ENCODE results near the gene SPEM2. TPM values are rescaled to one million over a fixed set of nuclear protein-coding genes. Genes with fewer than 3 reads are reported as not detected.

Gene SPEM2
- total RNA-seq, 6 donors from 2014 or later, result not detected

- no peak for TF ChIP-seq CTCF (IDR thresholded peaks at IDR 0.05)
- no peak for TF ChIP-seq POLR2AphosphoS5 (IDR thresholded peaks at IDR 0.05)
- TF ChIP-seq POLR2A (IDR thresholded peaks at IDR 0.05), result no peak
- no peak for TF ChIP-seq EP300 (IDR thresholded peaks at IDR 0.05)
- Histone ChIP-seq H3K36me3 (peaks cover 0 to 20% (median 5%) of the 10 kb centered on the region in 4 donors), H3K4me1 (peaks cover 23 to 33% (median 28%) of the 10 kb centered on the region in 4 donors), H3K27ac (no peak overlapping the region), H3K4me3 (no peak overlapping the region), H3K27me3 (peaks cover 0 to 2% (median 0%) of the 10 kb centered on the region in 4 donors), H3K9me3 (no peaks in the 10 kb centered on the region)
- ATAC-seq (ENCODE audit: low FRiP score in 2 of 2) (no peak), DNase-seq (peak in 1 of 2 donors; percentile 52)
- WGBS, 2 donors, result 88 to 95% methylated on average over 10 of the region's 10 CpGs
Measured at GRCh38 chr17:7382901-7383300, 42.5 kb upstream of the SPEM2 start.

DNA sequence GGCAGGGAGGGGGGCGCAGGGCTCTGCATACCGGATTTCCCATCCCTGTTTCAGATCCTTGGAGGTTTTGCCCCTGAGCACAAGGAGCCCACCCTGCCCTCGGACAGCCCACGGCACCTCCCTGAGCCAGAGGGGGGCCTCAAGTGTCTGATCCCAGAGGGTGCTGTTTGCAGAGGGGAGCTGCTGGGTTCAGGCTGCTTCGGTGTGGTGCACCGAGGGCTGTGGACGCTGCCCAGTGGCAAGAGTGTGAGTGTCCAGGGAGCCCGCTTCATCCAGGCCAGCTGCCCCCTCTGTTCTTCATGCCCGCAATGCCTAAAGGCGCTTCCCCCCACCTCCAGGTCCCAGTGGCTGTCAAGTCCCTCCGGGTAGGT lies 42.1 kb upstream of the SPEM2 start:
- peak in 1 of 2 donors; percentile 51 for DNase-seq
- peaks cover 23 to 33% (median 28%) of the 10 kb centered on the region in 4 donors for H3K4me1 ChIP-seq
- H3K27me3 ChIP-seq, result peaks cover 0 to 2% (median 0%) of the 10 kb centered on the region in 4 donors
- TF ChIP-seq CTCF (IDR thresholded peaks at IDR 0.05) (no peak), EP300 (IDR thresholded peaks at IDR 0.05) (no peak), POLR2AphosphoS5 (IDR thresholded peaks at IDR 0.05) (no peak), POLR2A (IDR thresholded peaks at IDR 0.05) (no peak)
- H3K4me3 ChIP-seq, result peak overlapping the region in 3 of 4 donors; percentile 35 to 50 (median 46)
- peak overlapping the region in 1 of 4 donors; percentile 25 for H3K27ac ChIP-seq
- peaks cover 0 to 24% (median 8%) of the 10 kb centered on the region in 4 donors for H3K36me3 ChIP-seq
- peak in 1 of 2 donors; percentile 2 for ATAC-seq (ENCODE audit: low FRiP score in 2 of 2)
- no peaks in the 10 kb centered on the region for H3K9me3 ChIP-seq
- WGBS, 2 donors, result 83 to 90% methylated on average over 8 to 10 of the region's 11 CpGs

DNA sequence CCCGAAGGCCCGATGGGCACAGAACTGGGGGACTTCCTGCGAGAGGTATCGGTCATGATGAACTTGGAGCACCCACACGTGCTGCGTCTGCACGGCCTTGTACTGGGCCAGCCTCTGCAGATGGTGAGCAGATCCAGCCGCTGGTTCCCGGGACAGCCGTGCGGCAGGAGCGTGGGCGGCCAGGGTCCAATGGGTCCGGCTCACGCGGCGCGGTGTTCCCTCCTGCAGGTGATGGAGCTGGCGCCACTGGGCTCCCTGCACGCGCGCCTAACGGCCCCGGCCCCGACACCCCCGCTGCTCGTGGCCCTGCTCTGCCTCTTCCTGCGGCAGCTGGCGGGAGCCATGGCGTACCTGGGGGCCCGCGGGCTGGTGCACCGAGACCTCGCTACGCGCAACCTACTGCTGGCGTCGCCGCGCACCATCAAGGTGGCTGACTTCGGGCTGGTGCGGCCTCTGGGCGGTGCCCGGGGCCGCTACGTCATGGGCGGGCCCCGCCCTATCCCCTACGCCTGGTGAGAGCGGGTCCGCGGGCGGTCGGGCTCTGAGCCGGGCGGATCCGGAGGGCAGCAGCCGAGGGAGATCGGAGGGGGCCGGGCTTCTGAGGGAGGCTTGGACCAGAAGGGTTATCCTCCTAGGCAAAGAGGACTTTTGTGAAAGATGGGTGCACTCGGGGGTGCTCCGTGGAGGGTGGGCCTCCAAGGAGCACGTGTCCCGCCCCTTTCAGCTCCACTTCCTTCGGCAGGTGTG lies 41.5 kb upstream of the SPEM2 start:
- H3K36me3 ChIP-seq, result peaks cover 0 to 30% (median 12%) of the 10 kb centered on the region in 4 donors

GRCh38 chr17:7384489-7385081 lies 40.8 kb upstream of the SPEM2 start:
- WGBS, 2 donors, result 65 to 68% methylated on average over 20 to 23 of the region's 23 CpGs
- H3K27ac ChIP-seq, result peak overlapping the region in 3 of 4 donors; percentile 25 to 63 (median 34)
- peaks cover 23 to 33% (median 28%) of the 10 kb centered on the region in 4 donors for H3K4me1 ChIP-seq
- no peaks in the 10 kb centered on the region for H3K9me3 ChIP-seq
- H3K36me3 ChIP-seq, result peaks cover 0 to 36% (median 18%) of the 10 kb centered on the region in 4 donors
- DNase-seq, result peak in 1 of 2 donors; percentile 73
- no peak for TF ChIP-seq CTCF (IDR thresholded peaks at IDR 0.05)
- TF ChIP-seq POLR2AphosphoS5 (IDR thresholded peaks at IDR 0.05), result no peak
- TF ChIP-seq POLR2A (IDR thresholded peaks at IDR 0.05), result no peak
- no peak for TF ChIP-seq EP300 (IDR thresholded peaks at IDR 0.05)
- ATAC-seq (ENCODE audit: low FRiP score in 2 of 2), result no peak
- H3K27me3 ChIP-seq, result peaks cover 0 to 2% (median 0%) of the 10 kb centered on the region in 4 donors
- peak overlapping the region in 3 of 4 donors; percentile 35 to 50 (median 46) for H3K4me3 ChIP-seq

More for the DNA sequence above, 41.5 kb upstream of the SPEM2 start:
- TF ChIP-seq CTCF (IDR thresholded peaks at IDR 0.05), result no peak
- TF ChIP-seq POLR2A (IDR thresholded peaks at IDR 0.05), result no peak
- TF ChIP-seq EP300 (IDR thresholded peaks at IDR 0.05), result no peak
- no peak for TF ChIP-seq POLR2AphosphoS5 (IDR thresholded peaks at IDR 0.05)
- Histone ChIP-seq H3K27ac (peak overlapping the region in 3 of 4 donors; percentile 25 to 63 (median 34)), H3K27me3 (peaks cover 0 to 2% (median 0%) of the 10 kb centered on the region in 4 donors), H3K4me1 (peaks cover 23 to 33% (median 28%) of the 10 kb centered on the region in 4 donors), H3K4me3 (peak overlapping the region; percentile 25 to 50 (median 40)), H3K9me3 (no peaks in the 10 kb centered on the region)
- peak in 1 of 2 donors; percentile 92 for DNase-seq
- 29 to 37% methylated on average over 37 of the region's 65 CpGs for WGBS, 2 donors
- ATAC-seq (ENCODE audit: low FRiP score in 2 of 2), result peak in 1 of 2 donors; percentile 81

Measured in upper lobe of left lung (tissue), 6 donors.